ENCODE measurements around the gene SHANK2.

DNA sequence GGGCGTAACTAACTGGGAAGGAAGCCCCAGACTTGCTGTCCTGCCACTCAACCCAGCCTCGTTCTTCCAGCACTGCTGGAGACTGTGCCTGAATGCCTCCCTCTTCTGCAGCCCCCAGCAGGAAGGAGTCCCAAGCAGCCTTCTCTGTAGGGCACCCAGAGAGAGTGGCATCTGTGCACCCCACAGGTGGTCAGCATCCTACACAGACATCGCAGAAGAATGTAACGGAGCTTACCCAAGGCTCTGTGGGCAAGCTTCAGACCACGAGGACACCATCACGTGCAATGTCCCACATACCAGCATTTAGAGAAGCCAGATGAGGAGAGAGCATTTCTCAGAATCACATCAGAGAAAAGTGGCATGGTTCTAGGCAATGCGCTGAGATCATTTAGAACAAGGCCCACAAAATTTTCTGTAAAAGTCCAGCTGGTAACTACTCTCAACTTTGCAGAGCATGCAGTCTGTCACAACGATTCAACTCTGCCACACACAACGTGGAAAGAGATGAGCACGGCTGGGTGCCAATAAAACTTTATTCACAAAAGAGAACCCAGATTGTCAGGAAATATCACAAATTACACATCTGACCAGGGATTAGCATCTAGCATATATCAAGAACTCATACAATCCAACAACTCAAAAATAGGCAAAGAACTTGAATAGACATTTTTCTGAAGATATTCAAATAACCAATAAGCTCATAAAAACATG lies 33.4 kb downstream of the SHANK2 start:
- TF ChIP-seq CTCF (IDR thresholded peaks at IDR 0.05) (no peak), POLR2A (IDR thresholded peaks at IDR 0.05) (no peak)
